Neural progenitor cell (in vitro differentiated cells): ENCODE results near the gene GLE1. TPM values are rescaled to one million over a fixed set of nuclear protein-coding genes. Genes with fewer than 3 reads are reported as not detected.

ENCODE experiments used
- DNase-seq: peaks from one replicate; pipeline ENCODE4 v3.0.0-alpha.2; 2016; ENCODE audit warnings: low spot score
- H2AFZ ChIP-seq: fragments of 200-600 bp; sonication (generic); replicated peaks from 2 replicates; pipeline ENCODE4 v1.6.1; 2016; ENCODE audit warnings: antibody characterized with exemption
- H3F3A ChIP-seq: fragments of 200-600 bp; sonication (generic); 2 replicates; pipeline ENCODE4 v1.6.1; 2016; ENCODE audit warnings: antibody characterized with exemption, low read depth
- H3K27ac ChIP-seq: fragments of 200-600 bp; sonication (generic); 2 replicates; pipeline ENCODE4 v1.5.1; 2016; ENCODE audit warnings: mild to moderate bottlenecking
- H3K27me3 ChIP-seq: fragments of 200-600 bp; sonication (generic); 2 replicates; pipeline ENCODE4 v1.6.1; 2016; ENCODE audit warnings: mild to moderate bottlenecking, moderate library complexity
- H3K36me3 ChIP-seq: fragments of 200-600 bp; sonication (generic); 2 replicates; pipeline ENCODE4 v1.5.1; 2016
- H3K4me1 ChIP-seq: fragments of 200-600 bp; sonication (generic); 2 replicates; pipeline ENCODE4 v1.6.1; 2016; ENCODE audit warnings: mixed run types
- H3K4me2 ChIP-seq: fragments of 200-600 bp; sonication (generic); 2 replicates; pipeline ENCODE4 v1.6.1; 2016
- H3K4me3 ChIP-seq: fragments of 200-600 bp; sonication (generic); 2 replicates; pipeline ENCODE4 v1.5.1; 2016
- H3K79me2 ChIP-seq: fragments of 200-600 bp; sonication (generic); 2 replicates; pipeline ENCODE4 v1.6.1; 2016; ENCODE audit warnings: low read depth
- H3K9ac ChIP-seq: fragments of 200-600 bp; sonication (generic); 2 replicates; pipeline ENCODE4 v1.6.1; 2016
- H3K9me3 ChIP-seq: fragments of 200-600 bp; sonication (generic); 2 replicates; pipeline ENCODE4 v1.5.1; 2016; ENCODE audit warnings: low read depth
- H4K20me1 ChIP-seq: fragments of 200-600 bp; sonication (generic); 2 replicates; pipeline ENCODE4 v1.6.1; 2016; ENCODE audit warnings: low read depth
- H3K27ac Mint-ChIP-seq: 3 replicates; pipeline ENCODE4 v1.8.0; 2021; ENCODE audit warnings: mixed read lengths
- H3K27me3 Mint-ChIP-seq: 2 replicates; pipeline ENCODE4 v1.8.0; 2022; ENCODE audit warnings: low read depth, mild to moderate bottlenecking, inconsistent platforms, moderate library complexity, mixed read lengths; ENCODE audit not compliant: insufficient read depth
- H3K36me3 Mint-ChIP-seq: 3 replicates; pipeline ENCODE4 v1.8.0; 2021; ENCODE audit warnings: mixed read lengths
- H3K4me1 Mint-ChIP-seq: 3 replicates; pipeline ENCODE4 v1.8.0; 2021; ENCODE audit warnings: mixed read lengths
- H3K4me3 Mint-ChIP-seq: 3 replicates; pipeline ENCODE4 v1.8.0; 2021; ENCODE audit warnings: mild to moderate bottlenecking, moderate library complexity, mixed read lengths
- H3K9me3 Mint-ChIP-seq: 3 replicates; pipeline ENCODE4 v1.8.0; 2020; ENCODE audit warnings: mixed read lengths
- EZH2 ChIP-seq: fragments of 200-600 bp; sonication (generic); IDR thresholded peaks from 2 replicates; pipeline ENCODE4 v1.6.1; 2017; ENCODE audit warnings: antibody characterized with exemption, mild to moderate bottlenecking, moderate library complexity
- EZH2phosphoT487 ChIP-seq: fragments of 200-600 bp; sonication (generic); IDR thresholded peaks from 2 replicates; pipeline ENCODE4 v1.6.1; 2017; ENCODE audit warnings: antibody characterized with exemption
- total RNA-seq: library from RNA; depleted of rRNA; stranded (reverse); fragments of >200 nt; gene quantifications from 2 replicates; pipeline ENCODE4 v1.2.3, GENCODE V29; 2015; ENCODE audit warnings: low replicate concordance
- TF ChIP-seq, protein P1 (sequence below): fragments of 200-600 bp; sonication (generic); IDR thresholded peaks from 2 replicates; pipeline ENCODE4 v1.5.1; 2017; ENCODE audit warnings: antibody characterized with exemption, mild to moderate bottlenecking

Gene GLE1
- total RNA-seq, 1 donor from 2014 or later = 22.7 TPM

DNA sequence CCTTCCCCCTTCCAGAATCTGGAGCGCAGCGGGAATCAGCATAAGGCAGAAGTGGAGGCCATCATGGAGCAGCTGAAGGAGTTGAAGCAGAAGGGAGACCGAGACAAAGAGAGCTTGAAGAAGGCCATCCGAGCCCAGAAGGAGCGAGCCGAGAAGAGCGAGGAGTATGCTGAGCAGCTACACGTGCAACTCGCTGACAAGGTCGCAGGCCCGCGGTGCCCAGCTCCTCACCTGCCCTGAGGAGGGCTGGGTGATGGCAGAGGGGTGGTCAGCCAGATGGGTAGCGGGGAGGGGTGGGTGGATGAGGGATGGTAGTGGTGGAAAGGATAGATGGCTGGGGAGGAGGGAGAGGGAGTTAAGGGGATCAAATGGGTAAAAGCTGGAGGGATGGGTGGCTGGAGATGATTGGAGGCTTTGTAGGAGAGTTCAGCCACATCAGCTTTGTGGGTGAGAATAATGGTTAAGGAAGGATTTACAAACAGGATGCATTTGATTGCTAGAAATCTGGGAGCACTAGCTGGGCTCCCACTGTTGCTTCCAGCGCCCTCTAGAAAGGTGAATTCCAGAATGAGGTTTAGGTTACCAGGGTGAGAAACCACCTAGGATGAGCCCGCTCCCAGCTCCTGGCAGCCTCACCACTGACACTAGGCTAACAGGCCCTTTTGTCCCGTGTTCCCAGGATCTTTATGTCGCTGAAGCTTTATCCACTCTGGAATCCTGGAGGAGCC is 19.7 kb upstream of the GLE1 start:
- Mint-ChIP-seq H3K27ac (no peak overlapping the region), H3K9me3 (no peaks in the 10 kb centered on the region), H3K4me3 (no peak overlapping the region), H3K27me3 (peaks cover under 1% of the 10 kb centered on the region), H3K4me1 (no peaks in the 10 kb centered on the region), H3K36me3 (peaks cover 49% of the 10 kb centered on the region)
- Histone ChIP-seq H3K9ac (no peak overlapping the region), H3K9me3 (no peaks in the 10 kb centered on the region), H2AFZ (no peak overlapping the region), H3F3A (no peaks in the 10 kb centered on the region), H3K4me2 (no peak overlapping the region), H3K79me2 (no peaks in the 10 kb centered on the region), H3K4me3 (no peak overlapping the region), H3K27ac (peak overlapping the region; percentile 23), H3K4me1 (no peaks in the 10 kb centered on the region), H3K36me3 (no peaks in the 10 kb centered on the region), H3K27me3 (no peaks in the 10 kb centered on the region), H4K20me1 (no peaks in the 10 kb centered on the region)
- no peak for TF ChIP-seq EZH2
- TF ChIP-seq, protein P1, sequence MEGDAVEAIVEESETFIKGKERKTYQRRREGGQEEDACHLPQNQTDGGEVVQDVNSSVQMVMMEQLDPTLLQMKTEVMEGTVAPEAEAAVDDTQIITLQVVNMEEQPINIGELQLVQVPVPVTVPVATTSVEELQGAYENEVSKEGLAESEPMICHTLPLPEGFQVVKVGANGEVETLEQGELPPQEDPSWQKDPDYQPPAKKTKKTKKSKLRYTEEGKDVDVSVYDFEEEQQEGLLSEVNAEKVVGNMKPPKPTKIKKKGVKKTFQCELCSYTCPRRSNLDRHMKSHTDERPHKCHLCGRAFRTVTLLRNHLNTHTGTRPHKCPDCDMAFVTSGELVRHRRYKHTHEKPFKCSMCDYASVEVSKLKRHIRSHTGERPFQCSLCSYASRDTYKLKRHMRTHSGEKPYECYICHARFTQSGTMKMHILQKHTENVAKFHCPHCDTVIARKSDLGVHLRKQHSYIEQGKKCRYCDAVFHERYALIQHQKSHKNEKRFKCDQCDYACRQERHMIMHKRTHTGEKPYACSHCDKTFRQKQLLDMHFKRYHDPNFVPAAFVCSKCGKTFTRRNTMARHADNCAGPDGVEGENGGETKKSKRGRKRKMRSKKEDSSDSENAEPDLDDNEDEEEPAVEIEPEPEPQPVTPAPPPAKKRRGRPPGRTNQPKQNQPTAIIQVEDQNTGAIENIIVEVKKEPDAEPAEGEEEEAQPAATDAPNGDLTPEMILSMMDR = no peak
- no peak for TF ChIP-seq EZH2phosphoT487
- no peak for DNase-seq

DNA sequence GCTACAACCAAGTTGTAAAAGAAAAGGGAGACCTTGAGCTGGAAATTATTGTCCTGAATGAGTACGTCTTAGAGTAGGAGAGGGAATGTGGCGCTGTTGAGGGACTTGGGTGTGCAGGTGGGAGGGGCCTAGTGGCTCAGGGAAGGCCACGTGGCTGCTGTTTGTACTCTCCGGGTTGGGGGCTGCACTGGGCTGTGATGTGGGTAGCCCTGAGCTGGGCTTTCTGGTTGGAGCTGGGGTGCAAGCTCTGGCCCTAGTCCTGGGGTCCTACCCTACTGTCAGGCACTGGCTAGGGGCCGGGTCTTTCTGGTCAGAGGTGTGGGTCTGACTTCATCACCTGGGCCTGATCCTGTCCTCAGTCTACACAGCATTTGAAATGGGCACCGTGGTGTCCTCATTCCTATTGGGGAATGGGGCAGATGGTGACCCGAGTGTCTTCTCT is 19.1 kb upstream of the GLE1 start:
- no peak overlapping the region for H3K9ac ChIP-seq
- no peaks in the 10 kb centered on the region for H3K4me1 ChIP-seq
- H3K9me3 Mint-ChIP-seq = no peaks in the 10 kb centered on the region
- H3K36me3 Mint-ChIP-seq = peaks cover 51% of the 10 kb centered on the region
- TF ChIP-seq, protein P1 = no peak
- no peak for TF ChIP-seq EZH2phosphoT487
- no peak for TF ChIP-seq EZH2
- H3K79me2 ChIP-seq = no peaks in the 10 kb centered on the region
- H3K27me3 ChIP-seq = no peaks in the 10 kb centered on the region
- H3K4me3 Mint-ChIP-seq = no peak overlapping the region
- no peak overlapping the region for H2AFZ ChIP-seq
- no peaks in the 10 kb centered on the region for H4K20me1 ChIP-seq
- H3K4me2 ChIP-seq = no peak overlapping the region
- no peaks in the 10 kb centered on the region for H3K4me1 Mint-ChIP-seq
- no peak overlapping the region for H3K27ac Mint-ChIP-seq
- no peaks in the 10 kb centered on the region for H3F3A ChIP-seq
- no peaks in the 10 kb centered on the region for H3K9me3 ChIP-seq
- H3K27ac ChIP-seq = peak overlapping the region; percentile 23
- peak; percentile 17 for DNase-seq
- H3K27me3 Mint-ChIP-seq = no peaks in the 10 kb centered on the region
- H3K4me3 ChIP-seq = no peak overlapping the region
- H3K36me3 ChIP-seq = no peaks in the 10 kb centered on the region

DNA sequence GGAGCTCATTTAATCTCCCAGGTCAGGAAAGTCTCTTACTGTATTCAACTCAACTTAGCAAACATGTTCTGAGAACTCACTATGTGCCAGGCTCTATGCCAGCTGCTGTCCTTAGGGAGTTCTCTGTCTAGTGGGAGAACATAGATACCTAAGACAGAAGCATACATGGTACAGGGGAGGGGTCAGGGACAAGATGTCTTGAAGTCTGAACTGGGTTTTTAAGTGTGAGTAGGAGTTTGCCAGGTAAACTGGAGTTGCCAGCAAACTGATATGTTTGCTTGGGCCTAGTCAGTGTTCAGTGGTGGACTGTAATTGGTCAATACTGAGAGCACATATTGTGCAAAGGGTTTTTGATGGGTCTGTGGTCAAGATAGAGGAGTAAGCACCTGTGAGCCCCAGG is 18.3 kb upstream of the GLE1 start:
- no peak for DNase-seq
- Histone ChIP-seq H3K9me3 (no peaks in the 10 kb centered on the region), H3K4me3 (no peak overlapping the region), H3K4me1 (no peaks in the 10 kb centered on the region), H3K79me2 (no peaks in the 10 kb centered on the region), H3K4me2 (no peak overlapping the region), H2AFZ (no peak overlapping the region), H3F3A (no peaks in the 10 kb centered on the region), H4K20me1 (no peaks in the 10 kb centered on the region), H3K27ac (no peak overlapping the region), H3K9ac (no peak overlapping the region), H3K36me3 (no peaks in the 10 kb centered on the region), H3K27me3 (no peaks in the 10 kb centered on the region)
- TF ChIP-seq EZH2 (no peak), EZH2phosphoT487 (no peak)
- TF ChIP-seq, protein P1 = no peak
- H3K4me1 Mint-ChIP-seq = no peaks in the 10 kb centered on the region
- no peaks in the 10 kb centered on the region for H3K9me3 Mint-ChIP-seq
- H3K27me3 Mint-ChIP-seq = no peaks in the 10 kb centered on the region
- H3K36me3 Mint-ChIP-seq = peaks cover 54% of the 10 kb centered on the region
- H3K27ac Mint-ChIP-seq = no peak overlapping the region
- no peak overlapping the region for H3K4me3 Mint-ChIP-seq
